Spleen (tissue), 7 donors: ENCODE measurements around the gene DIP2C.

ENCODE experiments used
- POLR2A ChIP-seq, 3 donors: fragments of 450-650 bp; IDR thresholded peaks; one replicate each; pipeline ENCODE4 v1.5.1; 2017; ENCODE audit warnings: antibody characterized with exemption in 3 of 3, mild to moderate bottlenecking in 1 of 3
- TF ChIP-seq, protein P1 (sequence below), 11 experiments: fragments of 200-600 bp in 7 of 11; fragments of 450-650 bp in 4 of 11; sonication (generic) in 4 of 11; IDR thresholded peaks in 8 of 11; conservative IDR thresholded peaks in 3 of 11; 1 replicate in 7 of 11; 2 replicates in 4 of 11; pipeline versions ENCODE4 v1.4.0 to v1.8.0; 2016 to 2021; ENCODE audit warnings: antibody characterized with exemption in 11 of 11, inconsistent platforms in 4 of 11, mild to moderate bottlenecking in 1 of 11
- donor health status: DM: no; HTN: no; CAD: no; lungs with moderate emphysema.
- donor health status: DM: no; HTN: no; CAD: no.
- donor health status: DM: no; HTN: no; CAD: no.

DNA sequence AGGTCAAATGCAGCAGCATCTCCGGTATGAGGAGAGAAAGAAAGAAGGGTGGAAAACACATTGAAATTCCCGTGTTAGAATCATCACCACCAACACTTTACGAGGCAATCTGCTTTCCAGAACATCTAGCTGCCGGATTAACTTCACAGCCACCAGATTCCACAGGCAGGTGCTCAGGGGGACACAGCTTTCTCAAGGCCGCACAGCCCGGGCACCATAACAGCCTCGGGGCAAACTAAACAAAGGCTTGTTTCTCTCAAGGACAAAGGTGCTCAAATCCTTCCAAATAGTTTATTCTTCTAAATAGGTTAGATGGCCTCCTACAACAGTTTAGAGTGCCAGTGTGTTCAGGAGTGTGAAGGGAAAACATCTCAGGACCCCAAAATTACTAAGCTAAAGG is 156.3 kb downstream of the DIP2C start:
- TF ChIP-seq, protein P1, sequence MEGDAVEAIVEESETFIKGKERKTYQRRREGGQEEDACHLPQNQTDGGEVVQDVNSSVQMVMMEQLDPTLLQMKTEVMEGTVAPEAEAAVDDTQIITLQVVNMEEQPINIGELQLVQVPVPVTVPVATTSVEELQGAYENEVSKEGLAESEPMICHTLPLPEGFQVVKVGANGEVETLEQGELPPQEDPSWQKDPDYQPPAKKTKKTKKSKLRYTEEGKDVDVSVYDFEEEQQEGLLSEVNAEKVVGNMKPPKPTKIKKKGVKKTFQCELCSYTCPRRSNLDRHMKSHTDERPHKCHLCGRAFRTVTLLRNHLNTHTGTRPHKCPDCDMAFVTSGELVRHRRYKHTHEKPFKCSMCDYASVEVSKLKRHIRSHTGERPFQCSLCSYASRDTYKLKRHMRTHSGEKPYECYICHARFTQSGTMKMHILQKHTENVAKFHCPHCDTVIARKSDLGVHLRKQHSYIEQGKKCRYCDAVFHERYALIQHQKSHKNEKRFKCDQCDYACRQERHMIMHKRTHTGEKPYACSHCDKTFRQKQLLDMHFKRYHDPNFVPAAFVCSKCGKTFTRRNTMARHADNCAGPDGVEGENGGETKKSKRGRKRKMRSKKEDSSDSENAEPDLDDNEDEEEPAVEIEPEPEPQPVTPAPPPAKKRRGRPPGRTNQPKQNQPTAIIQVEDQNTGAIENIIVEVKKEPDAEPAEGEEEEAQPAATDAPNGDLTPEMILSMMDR (IDR thresholded peaks at IDR 0.05 in 8 of 11, conservative IDR thresholded peaks at IDR 0.05 in 3 of 11) = no peak
- no peak for TF ChIP-seq POLR2A (IDR thresholded peaks at IDR 0.05)
